Muscle of leg (tissue), 11 donors: ENCODE results near the gene FCER2. TPM values are rescaled to one million over a fixed set of nuclear protein-coding genes. Genes with fewer than 3 reads are reported as not detected.
"Not testable (repeated sequence)": the region's sequence is repeated elsewhere in the genome, so short reads cannot be mapped to it uniquely, and the experiment has no call there.

ENCODE experiments used
- DNase-seq: peaks from one replicate; pipeline ENCODE4 v3.0.0; 2013
- H3K27ac ChIP-seq: one replicate; pipeline ENCODE4 v1.5.1; 2013; ENCODE audit warnings: mild to moderate bottlenecking, low read length, control low read depth
- H3K27me3 ChIP-seq: one replicate; pipeline ENCODE4 v1.6.1; 2013; ENCODE audit warnings: low read length; ENCODE audit not compliant: control insufficient read depth, insufficient read depth
- H3K36me3 ChIP-seq: one replicate; pipeline ENCODE4 v1.6.1; 2013; ENCODE audit warnings: low read length; ENCODE audit not compliant: control insufficient read depth, insufficient read depth
- H3K4me1 ChIP-seq: one replicate; pipeline ENCODE4 v1.6.1; 2013; ENCODE audit warnings: low read length; ENCODE audit not compliant: control insufficient read depth, insufficient read depth
- H3K4me3 ChIP-seq: one replicate; pipeline ENCODE4 v1.5.1; 2013; ENCODE audit warnings: low read length, control low read depth
- H3K9me3 ChIP-seq: replicated peaks from 2 replicates; pipeline ENCODE4 v1.6.1; 2013; ENCODE audit warnings: low read depth, low read length; ENCODE audit not compliant: control insufficient read depth
- WGBS: methylation state at CpG from one replicate; pipeline ENCODE4 v1.1.5; 2013; ENCODE audit warnings: missing lambda C conversion rate; ENCODE audit not compliant: insufficient coverage; 5-methylcytosine and 5-hydroxymethylcytosine counted together
- polyA plus RNA-seq, 8 donors: library from polyadenylated mRNA; unstranded; fragments of 120-200 nt; gene quantifications; one replicate each; pipeline versions ENCODE4 v1.2.1 to v1.2.3, GENCODE V29; 2013; ENCODE audit warnings: inconsistent platforms in 1 of 8, low replicate concordance in 1 of 8; ENCODE audit not compliant: insufficient read length in 8 of 8, insufficient read depth in 1 of 8
- total RNA-seq: library from RNA; stranded (reverse); fragments of 120-200 nt; gene quantifications from one replicate; pipeline ENCODE4 v1.2.4, GENCODE V29; 2013

FCER2 gene
- total and polyA plus RNA-seq, 9 donors = 0.16 to 1.0 (median 0.41) TPM

DNA sequence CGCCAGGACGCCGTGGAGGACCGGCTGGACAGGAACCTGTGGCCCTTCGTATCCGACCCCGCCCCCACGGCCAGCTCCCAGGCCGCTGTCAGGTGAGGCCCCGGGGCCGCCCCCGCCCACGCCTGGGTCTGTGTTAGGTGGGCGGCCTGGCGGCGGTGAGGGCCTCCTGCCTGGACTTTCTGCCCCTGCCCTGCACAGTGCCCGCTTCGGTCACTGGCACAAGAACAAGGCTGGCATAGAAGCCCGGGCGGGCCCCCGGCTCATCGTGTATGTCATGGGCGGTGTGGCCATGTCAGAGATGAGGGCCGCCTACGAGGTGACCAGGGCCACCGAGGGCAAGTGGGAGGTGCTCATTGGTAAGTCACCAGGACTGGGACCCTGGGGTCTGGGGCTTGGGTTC lies 54.8 kb downstream of the FCER2 start:
- Histone ChIP-seq H3K4me3 (no peak overlapping the region), H3K27ac (no peak overlapping the region), H3K4me1 (peaks cover under 1% of the 10 kb centered on the region), H3K27me3 (peaks cover 9% of the 10 kb centered on the region), H3K36me3 (no peaks in the 10 kb centered on the region), H3K9me3 (no peaks in the 10 kb centered on the region)
- 90% methylated on average over 26 of the region's 26 CpGs for WGBS
- no peak for DNase-seq

DNA sequence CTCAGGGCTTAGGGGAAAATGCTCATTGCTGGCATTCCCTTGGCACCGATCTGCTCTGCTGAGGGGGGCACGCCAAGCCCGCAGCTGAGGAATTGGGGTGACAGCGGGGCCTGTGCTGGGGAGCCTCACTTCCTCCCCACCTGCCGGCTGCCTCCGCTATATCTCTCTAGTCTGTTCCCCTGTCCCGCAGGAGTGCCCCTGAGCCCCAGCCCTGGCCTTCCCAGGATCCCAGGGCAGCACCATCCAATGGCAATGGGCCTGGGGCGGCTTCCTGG lies 55.6 kb downstream of the FCER2 start:
- peaks cover 7% of the 10 kb centered on the region for H3K27me3 ChIP-seq
- H3K4me3 ChIP-seq = no peak overlapping the region
- DNase-seq = no peak
- no peaks in the 10 kb centered on the region for H3K9me3 ChIP-seq
- 70% methylated on average over 6 of the region's 8 CpGs for WGBS
- H3K36me3 ChIP-seq = no peaks in the 10 kb centered on the region
- H3K27ac ChIP-seq = no peak overlapping the region
- no peaks in the 10 kb centered on the region for H3K4me1 ChIP-seq

DNA sequence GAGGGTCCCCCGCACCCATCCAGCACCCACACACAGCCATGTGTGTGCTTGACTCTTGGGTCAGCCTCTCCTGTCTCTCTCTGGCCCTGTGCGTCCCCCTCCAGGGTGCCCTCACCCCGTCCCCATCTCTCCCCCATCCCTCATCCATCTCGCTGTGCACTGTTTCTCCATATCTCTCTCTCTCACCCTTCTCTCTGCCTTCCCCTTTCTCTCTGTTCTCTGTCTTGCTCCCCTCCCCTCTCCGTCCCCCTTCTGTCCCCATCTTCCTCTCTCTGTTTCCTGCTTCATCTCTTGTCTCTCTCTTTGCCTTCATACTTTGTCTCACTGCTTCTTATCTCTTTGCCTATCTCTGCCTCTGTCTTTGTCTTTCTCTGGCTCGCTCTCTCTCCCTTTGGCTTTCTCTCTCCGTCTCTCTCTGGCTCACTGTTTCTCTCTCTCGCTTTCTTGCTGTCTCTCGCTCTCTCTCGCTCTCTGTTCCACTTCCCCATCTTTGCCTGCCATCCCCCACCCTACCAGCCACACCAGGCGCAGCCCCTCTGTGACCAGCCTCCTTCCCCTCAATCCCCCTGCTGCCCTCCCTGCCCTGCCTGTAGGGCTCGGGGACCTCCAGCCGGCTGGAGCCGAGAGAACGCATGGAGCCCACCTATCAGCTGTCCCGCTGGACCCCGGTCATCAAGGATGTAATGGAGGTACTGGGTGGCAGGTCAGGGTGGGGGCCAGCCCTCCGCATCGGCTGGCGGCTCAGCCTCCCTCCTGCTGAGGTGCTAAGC lies 56.1 kb downstream of the FCER2 start:
- Histone ChIP-seq H3K27ac (no peak overlapping the region), H3K4me1 (no peaks in the 10 kb centered on the region), H3K36me3 (no peaks in the 10 kb centered on the region), H3K9me3 (no peaks in the 10 kb centered on the region), H3K4me3 (no peak overlapping the region), H3K27me3 (peaks cover 3% of the 10 kb centered on the region)
- DNase-seq = no peak
- 49% methylated on average over 15 of the region's 20 CpGs for WGBS

DNA sequence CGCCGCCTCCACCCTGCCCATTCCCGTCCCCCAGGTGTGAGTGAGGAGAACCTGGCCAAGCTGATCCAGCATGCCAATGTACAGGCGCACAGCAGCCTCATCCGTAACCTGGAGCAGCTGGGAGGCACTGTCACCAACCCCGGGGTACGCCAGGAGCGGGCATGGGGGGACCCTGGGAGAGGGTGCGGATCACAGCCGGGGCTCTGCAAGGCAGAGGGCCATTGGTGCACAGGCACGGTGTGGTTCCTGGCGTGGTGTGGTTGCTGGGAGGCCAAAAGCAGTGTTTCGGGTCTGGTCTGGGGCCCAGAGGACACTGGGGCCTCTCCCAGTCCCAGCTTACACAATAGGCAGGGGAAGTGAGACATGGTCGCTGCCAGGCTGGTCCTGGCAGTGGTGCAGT lies 56.8 kb downstream of the FCER2 start:
- DNase-seq = no peak
- WGBS = 80% methylated on average over 13 of the region's 14 CpGs
- Histone ChIP-seq H3K4me1 (no peaks in the 10 kb centered on the region), H3K27ac (no peak overlapping the region), H3K36me3 (no peaks in the 10 kb centered on the region), H3K27me3 (no peaks in the 10 kb centered on the region), H3K4me3 (no peak overlapping the region), H3K9me3 (no peaks in the 10 kb centered on the region)

DNA sequence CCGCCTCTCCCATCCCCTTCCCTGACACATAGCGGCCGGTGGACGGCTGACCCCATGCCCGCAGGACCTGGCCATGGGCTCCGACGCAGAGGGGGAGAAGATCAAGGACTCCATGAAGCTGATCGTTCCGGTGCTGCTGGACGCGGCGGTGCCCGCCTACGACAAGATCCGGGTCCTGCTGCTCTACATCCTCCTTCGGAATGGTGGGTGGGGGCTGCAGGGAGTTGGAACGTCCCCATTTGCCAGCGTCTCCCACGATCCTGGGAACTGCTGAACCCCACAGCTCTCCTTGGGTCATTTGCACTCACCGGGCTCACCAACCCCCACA lies 57.4 kb downstream of the FCER2 start:
- no peaks in the 10 kb centered on the region for H3K4me1 ChIP-seq
- no peaks in the 10 kb centered on the region for H3K27me3 ChIP-seq
- 89% methylated on average over 13 of the region's 20 CpGs for WGBS
- H3K4me3 ChIP-seq = no peak overlapping the region
- no peak for DNase-seq
- no peaks in the 10 kb centered on the region for H3K36me3 ChIP-seq
- H3K9me3 ChIP-seq = no peaks in the 10 kb centered on the region
- no peak overlapping the region for H3K27ac ChIP-seq

DNA sequence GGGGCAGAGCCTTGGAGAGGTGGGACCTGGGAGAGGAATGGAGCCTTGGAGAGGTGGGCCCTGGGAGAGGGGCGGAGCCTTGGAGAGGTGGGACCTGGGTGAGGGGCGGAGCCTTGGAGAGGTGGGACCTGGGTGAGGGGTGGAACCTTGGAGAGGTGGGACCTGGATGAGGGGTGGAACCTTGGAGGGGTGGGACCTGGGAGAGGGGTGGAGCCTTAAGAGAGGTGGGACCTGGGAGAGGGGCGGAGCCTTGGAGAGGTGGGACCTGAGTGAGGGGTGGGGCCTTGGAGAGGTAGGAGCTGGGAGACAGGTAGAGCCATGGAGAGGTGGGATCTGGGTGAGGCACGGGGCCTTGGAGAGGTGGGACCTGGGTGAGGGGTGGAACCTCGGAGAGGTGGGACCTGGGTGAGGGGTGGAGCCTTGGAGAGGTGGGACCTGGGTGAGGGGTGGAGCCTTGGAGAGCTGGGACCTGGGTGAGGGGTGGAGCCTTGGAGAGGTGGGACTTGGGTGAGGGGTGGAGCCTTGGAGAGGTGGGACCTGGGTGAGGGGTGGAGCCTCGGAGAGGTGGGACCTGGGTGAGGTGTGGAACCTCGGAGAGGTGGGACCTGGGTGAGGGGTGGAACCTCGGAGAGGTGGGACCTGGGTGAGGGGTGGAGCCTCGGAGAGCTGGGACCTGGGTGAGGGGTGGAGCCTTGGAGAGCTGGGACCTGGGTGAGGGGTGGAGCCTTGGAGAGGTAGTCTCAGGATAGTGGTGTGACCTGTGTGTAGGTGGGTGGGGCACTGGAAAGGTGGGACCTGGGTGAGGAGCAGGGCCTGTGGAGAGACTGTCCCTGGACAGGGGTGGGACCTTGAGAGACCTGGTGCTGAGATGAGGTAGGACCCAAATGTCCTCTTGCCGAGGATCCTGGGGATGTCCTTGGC lies 58.0 kb downstream of the FCER2 start:
- H3K9me3 ChIP-seq, H3K27me3 ChIP-seq, H3K36me3 ChIP-seq, H3K4me3 ChIP-seq, H3K4me1 ChIP-seq, DNase-seq, H3K27ac ChIP-seq: not testable (repeated sequence)
- 58% methylated on average over 9 of the region's 10 CpGs for WGBS

DNA sequence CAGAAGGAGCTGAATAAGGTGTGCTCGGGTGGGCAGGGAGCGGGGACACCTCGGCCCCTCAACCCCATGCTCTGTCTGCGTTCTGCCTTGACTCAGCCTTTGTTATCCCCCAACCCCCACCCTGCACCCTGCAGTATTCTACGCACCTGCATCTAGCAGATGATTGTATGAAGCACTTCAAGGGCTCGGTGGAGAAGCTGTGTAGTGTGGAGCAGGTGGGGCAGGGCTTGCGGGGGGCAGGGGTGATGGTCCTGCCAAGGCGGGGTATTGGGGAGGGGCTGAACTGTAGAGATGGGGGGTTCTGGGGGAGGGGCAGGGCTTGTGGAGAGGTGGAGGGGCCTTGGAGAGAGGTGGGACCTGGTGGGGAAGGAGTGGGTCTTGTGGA lies 58.9 kb downstream of the FCER2 start:
- Histone ChIP-seq H3K27me3 (peaks cover under 1% of the 10 kb centered on the region), H3K9me3 (no peaks in the 10 kb centered on the region), H3K27ac (no peak overlapping the region), H3K4me3 (no peak overlapping the region), H3K36me3 (no peaks in the 10 kb centered on the region), H3K4me1 (no peaks in the 10 kb centered on the region)
- DNase-seq = no peak
- 92% methylated on average over 5 of the region's 8 CpGs for WGBS

DNA sequence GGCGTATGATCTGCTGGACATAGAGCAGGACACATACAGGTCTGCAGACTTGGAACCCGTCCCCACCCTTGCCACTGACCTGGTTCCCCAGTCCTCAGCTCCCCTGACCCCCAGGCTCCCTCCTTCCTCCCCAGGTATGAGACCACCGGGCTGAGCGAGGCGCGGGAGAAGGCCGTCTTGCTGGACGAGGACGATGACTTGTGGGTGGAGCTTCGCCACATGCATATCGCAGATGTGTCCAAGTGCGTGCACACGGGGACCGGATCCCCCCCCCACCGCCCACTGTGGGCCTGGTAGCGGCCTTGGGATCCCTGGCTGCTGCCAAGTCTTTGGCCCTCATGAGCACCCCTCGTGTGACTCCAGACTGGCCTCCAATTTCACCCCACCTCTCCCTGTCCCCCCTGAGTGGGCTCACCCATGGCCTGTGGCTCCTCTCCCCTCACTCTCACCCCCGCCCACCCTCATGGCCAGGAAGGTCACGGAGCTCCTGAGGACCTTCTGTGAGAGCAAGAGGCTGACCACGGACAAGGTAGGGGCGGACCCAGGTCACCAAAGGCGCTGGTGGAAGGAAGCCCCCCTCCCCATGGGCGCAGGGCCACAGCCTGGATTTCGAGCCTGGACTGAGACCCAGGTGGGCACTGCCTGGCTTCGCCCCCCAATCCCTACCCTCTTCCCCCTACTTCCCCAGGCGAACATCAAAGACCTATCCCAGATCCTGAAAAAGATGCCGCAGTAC lies 59.5 kb downstream of the FCER2 start:
- no peaks in the 10 kb centered on the region for H3K9me3 ChIP-seq
- H3K27ac ChIP-seq = no peak overlapping the region
- peaks cover 6% of the 10 kb centered on the region for H3K27me3 ChIP-seq
- no peaks in the 10 kb centered on the region for H3K4me1 ChIP-seq
- WGBS = 88% methylated on average over 27 of the region's 27 CpGs
- no peak overlapping the region for H3K4me3 ChIP-seq
- H3K36me3 ChIP-seq = no peaks in the 10 kb centered on the region
- no peak for DNase-seq

DNA sequence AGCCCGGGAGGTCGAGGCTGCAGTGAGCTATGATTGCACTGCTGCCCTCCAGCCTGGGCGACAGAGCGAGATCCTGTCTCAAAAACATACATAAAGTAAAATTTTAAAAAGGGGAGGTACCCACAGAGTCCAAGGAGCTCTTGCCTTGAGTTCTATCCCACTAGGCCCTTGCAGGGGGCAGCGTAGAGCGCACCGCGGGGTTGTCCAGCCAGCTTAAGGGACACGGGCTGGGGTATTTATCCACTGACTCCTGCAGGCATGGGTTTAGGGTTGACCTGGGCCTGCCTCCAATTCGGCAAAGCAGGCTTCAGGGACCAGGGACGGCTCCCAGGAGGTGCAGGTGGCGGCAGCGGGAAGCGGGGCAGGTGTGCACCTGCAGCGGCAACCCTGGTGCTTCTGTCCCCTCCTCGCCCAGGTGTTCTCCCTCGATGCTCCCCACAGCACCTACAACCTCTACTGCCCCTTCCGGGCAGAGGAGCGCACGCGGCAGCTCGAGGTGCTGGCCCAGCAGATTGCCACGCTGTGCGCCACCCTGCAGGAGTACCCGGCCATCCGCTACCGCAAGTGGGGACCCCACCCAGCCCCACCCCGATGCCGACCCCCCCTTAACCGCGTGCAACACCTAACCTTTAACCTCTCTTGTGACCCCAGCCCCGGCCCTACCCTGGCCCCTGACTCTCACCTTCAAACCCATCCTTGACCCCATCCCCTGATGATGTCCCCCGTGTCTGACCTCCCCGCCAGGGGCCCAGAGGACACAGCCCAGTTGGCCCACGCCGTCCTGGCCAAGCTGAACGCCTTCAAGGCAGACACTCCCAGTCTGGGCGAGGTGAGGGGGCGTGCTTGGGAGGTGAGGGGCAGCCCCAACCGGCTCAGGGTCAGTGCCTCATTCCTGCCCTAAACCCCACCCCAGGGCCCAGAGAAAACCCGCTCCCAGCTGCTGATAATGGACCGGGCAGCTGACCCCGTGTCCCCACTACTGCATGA lies 60.3 kb downstream of the FCER2 start:
- peaks cover 13% of the 10 kb centered on the region for H3K27me3 ChIP-seq
- WGBS = 77% methylated on average over 30 of the region's 43 CpGs
- H3K9me3 ChIP-seq = no peaks in the 10 kb centered on the region
- no peaks in the 10 kb centered on the region for H3K36me3 ChIP-seq
- DNase-seq = no peak
- H3K27ac ChIP-seq = no peak overlapping the region
- no peak overlapping the region for H3K4me3 ChIP-seq
- no peaks in the 10 kb centered on the region for H3K4me1 ChIP-seq
